Gastroesophageal sphincter (tissue), 4 donors: Measurements from ENCODE around the gene CDAN1. TPM values are rescaled to one million over a fixed set of nuclear protein-coding genes. Genes with fewer than 3 reads are reported as not detected.
A peak's percentile ranks its signal among the peaks of the same experiment; 100 is the strongest.

ENCODE experiments used
- ATAC-seq: fragments of 150-250 bp; one replicate; pipeline ENCODE4 v1.9.1; 2016; ENCODE audit warnings: mild to moderate bottlenecking, moderate library complexity
- H3K27ac ChIP-seq, 4 donors: fragments of 200-600 bp; sonication (generic) in 3 of 4; 1 replicate in 3 of 4; 2 replicates in 1 of 4; pipeline ENCODE4 v1.5.1; 2016 to 2019
- H3K27me3 ChIP-seq: fragments of 200-600 bp; sonication (generic); one replicate; pipeline ENCODE4 v1.5.1; 2019
- H3K36me3 ChIP-seq, 2 donors: fragments of 200-600 bp; sonication (generic); one replicate each; pipeline ENCODE4 v1.5.1; 2019; ENCODE audit warnings: control low read depth in 1 of 2
- H3K4me1 ChIP-seq, 3 donors: fragments of 200-600 bp; sonication (generic); 1 replicate in 2 of 3; 2 replicates in 1 of 3; pipeline ENCODE4 v1.5.1; 2016 to 2019; ENCODE audit warnings: control low read depth in 2 of 3
- H3K4me3 ChIP-seq, 2 donors: fragments of 200-600 bp; sonication (generic); one replicate each; pipeline ENCODE4 v1.5.1; 2019; ENCODE audit warnings: mild to moderate bottlenecking in 1 of 2, moderate library complexity in 1 of 2
- H3K9me3 ChIP-seq, 3 donors: fragments of 200-600 bp; sonication (generic); one replicate each; pipeline ENCODE4 v1.5.1; 2017 to 2019; ENCODE audit warnings: control low read depth in 2 of 3
- EP300 ChIP-seq: sonication (generic); formaldehyde crosslinking; IDR thresholded peaks from one replicate; pipeline ENCODE4 v1.6.1; 2017; ENCODE audit warnings: antibody characterized with exemption, mild to moderate bottlenecking
- POLR2A ChIP-seq, 2 donors: fragments of 450-650 bp; IDR thresholded peaks; one replicate each; pipeline ENCODE4 v1.6.1; 2017; ENCODE audit warnings: antibody characterized with exemption in 2 of 2, mild to moderate bottlenecking in 2 of 2, moderate library complexity in 1 of 2
- POLR2AphosphoS5 ChIP-seq: sonication (generic); formaldehyde crosslinking; IDR thresholded peaks from one replicate; pipeline ENCODE4 v1.6.1; 2017; ENCODE audit warnings: antibody characterized with exemption
- WGBS, 2 donors: methylation state at CpG; one replicate each; pipeline ENCODE4 v1.1.5; 2018; ENCODE audit warnings: low coverage in 1 of 2; 5-methylcytosine and 5-hydroxymethylcytosine counted together
- total RNA-seq, 4 donors: library from RNA; depleted of rRNA; stranded (reverse); fragments of >200 nt; gene quantifications; one replicate each; pipeline ENCODE4 v1.1.0, GENCODE V29; 2016
- TF ChIP-seq, protein P1 (sequence below), 4 experiments: fragments of 200-600 bp in 2 of 4; fragments of 450-650 bp in 2 of 4; sonication (generic) in 1 of 4; IDR thresholded peaks; one replicate each; pipeline ENCODE4 v1.5.1; 2017 to 2019; ENCODE audit warnings: antibody characterized with exemption in 4 of 4, mild to moderate bottlenecking in 2 of 4, moderate library complexity in 2 of 4

Gene CDAN1
- total RNA-seq, 4 donors from 2014 or later = 6.5 to 15.7 (median 12.1) TPM

DNA sequence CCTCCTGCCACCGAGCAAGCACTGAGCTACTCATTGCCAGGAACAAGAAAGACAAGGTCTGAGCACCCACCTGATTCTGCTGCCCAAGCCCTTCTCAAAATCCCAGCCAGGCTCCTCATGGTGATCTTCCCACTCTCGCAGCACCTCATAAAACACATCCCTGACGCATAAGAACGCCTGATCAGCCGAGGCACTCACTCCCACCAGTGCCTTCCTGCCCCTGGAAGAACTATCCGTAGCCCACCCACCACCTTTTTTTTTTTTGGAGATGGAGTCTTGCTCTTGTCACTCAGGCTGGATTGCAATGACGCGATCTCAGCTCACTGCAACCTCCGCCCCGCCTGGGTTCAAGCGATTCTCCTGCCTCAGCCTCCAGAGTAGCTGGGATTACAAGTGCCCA is 3.9 kb downstream of the CDAN1 start:
- Histone ChIP-seq H3K27me3 (no peaks in the 10 kb centered on the region), H3K9me3 (no peaks in the 10 kb centered on the region), H3K36me3 (peaks cover 0 to 75% of the 10 kb centered on the region in 2 donors), H3K27ac (no peak overlapping the region), H3K4me3 (no peak overlapping the region), H3K4me1 (peaks cover 0 to 61% (median 11%) of the 10 kb centered on the region in 3 donors)
- no peak for ATAC-seq
- 74 to 88% methylated on average over 4 to 11 of the region's 11 CpGs for WGBS, 2 donors
- TF ChIP-seq, protein P1, sequence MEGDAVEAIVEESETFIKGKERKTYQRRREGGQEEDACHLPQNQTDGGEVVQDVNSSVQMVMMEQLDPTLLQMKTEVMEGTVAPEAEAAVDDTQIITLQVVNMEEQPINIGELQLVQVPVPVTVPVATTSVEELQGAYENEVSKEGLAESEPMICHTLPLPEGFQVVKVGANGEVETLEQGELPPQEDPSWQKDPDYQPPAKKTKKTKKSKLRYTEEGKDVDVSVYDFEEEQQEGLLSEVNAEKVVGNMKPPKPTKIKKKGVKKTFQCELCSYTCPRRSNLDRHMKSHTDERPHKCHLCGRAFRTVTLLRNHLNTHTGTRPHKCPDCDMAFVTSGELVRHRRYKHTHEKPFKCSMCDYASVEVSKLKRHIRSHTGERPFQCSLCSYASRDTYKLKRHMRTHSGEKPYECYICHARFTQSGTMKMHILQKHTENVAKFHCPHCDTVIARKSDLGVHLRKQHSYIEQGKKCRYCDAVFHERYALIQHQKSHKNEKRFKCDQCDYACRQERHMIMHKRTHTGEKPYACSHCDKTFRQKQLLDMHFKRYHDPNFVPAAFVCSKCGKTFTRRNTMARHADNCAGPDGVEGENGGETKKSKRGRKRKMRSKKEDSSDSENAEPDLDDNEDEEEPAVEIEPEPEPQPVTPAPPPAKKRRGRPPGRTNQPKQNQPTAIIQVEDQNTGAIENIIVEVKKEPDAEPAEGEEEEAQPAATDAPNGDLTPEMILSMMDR (IDR thresholded peaks at IDR 0.05) = no peak
- no peak for TF ChIP-seq POLR2A (IDR thresholded peaks at IDR 0.05)
- no peak for TF ChIP-seq EP300
- no peak for TF ChIP-seq POLR2AphosphoS5

DNA sequence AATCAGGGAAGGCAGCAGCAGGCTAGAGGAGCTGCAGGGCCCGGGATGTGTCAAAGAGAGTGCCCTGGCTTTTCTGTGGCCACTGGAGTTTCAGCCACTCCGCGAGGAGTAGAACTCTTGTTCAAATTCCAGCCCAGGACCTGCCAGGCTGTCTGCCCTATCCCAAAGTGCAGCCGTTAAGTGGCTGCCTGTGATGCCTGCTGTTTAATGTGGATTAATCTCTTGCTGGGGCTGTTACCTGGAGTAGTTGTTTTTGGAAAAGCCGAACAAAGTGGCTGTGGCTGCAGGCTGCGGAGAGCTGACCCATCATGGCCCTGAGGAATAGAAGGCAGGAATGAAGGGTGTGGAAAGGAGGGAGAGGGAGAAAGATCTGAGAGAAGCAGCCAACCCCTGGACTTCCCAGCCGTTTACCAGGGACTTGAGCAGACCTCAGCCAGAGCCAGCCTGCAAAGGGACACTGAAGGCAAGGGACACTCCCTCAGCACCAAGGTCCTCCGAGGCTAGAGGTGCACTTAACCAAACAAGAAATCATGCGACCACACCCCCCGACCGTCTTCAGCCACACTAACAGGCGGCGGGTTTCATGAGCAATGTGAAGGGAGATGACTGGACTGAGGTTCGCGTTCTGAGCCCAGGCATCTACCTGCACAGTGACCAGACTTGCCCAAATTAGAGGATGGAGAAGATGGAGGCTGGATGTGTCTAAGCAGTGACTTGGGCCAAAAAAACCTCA is 4.7 kb downstream of the CDAN1 start:
- Histone ChIP-seq H3K4me1 (peaks cover 0 to 61% (median 11%) of the 10 kb centered on the region in 3 donors), H3K9me3 (no peaks in the 10 kb centered on the region), H3K27ac (no peak overlapping the region), H3K4me3 (no peak overlapping the region), H3K27me3 (no peaks in the 10 kb centered on the region), H3K36me3 (peaks cover 0 to 83% of the 10 kb centered on the region in 2 donors)
- TF ChIP-seq EP300 (no peak), POLR2AphosphoS5 (no peak), POLR2A (IDR thresholded peaks at IDR 0.05) (no peak)
- TF ChIP-seq, protein P1 (IDR thresholded peaks at IDR 0.05) = no peak
- no peak for ATAC-seq
- 81 to 94% methylated on average over 3 to 10 of the region's 15 CpGs for WGBS, 2 donors

DNA sequence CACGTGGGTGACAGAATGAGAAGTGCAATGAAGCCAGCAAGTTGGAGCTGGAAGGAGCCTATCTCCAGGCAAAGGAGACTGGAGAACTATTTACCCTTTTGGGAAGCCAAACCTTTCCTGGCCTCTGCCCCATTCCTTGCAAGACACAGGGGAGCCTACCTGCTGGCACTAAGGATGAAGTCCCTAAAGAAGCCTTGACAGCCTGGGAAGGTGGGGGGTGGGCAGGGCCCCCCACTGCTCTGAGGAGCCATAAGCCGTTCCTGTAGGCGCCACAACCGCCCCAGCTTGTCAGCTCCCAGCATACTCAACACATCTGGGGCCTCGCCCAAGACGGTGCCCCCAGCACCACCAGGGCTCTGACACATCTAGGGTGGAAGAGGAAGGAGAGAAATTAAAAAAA is 5.5 kb downstream of the CDAN1 start:
- ATAC-seq = no peak
- H3K4me3 ChIP-seq = no peak overlapping the region
- peaks cover 0 to 91% of the 10 kb centered on the region in 2 donors for H3K36me3 ChIP-seq
- WGBS, 2 donors = 29% methylated on average over 1 of the region's 6 CpGs; no CpG with 5 or more reads in 1 of the 2 donors
- no peaks in the 10 kb centered on the region for H3K27me3 ChIP-seq
- TF ChIP-seq, protein P1 (IDR thresholded peaks at IDR 0.05) = no peak
- TF ChIP-seq POLR2A (IDR thresholded peaks at IDR 0.05) (no peak), POLR2AphosphoS5 (no peak), EP300 (no peak)
- peaks cover 0 to 67% (median 11%) of the 10 kb centered on the region in 3 donors for H3K4me1 ChIP-seq
- H3K27ac ChIP-seq = no peak overlapping the region
- no peaks in the 10 kb centered on the region for H3K9me3 ChIP-seq

DNA sequence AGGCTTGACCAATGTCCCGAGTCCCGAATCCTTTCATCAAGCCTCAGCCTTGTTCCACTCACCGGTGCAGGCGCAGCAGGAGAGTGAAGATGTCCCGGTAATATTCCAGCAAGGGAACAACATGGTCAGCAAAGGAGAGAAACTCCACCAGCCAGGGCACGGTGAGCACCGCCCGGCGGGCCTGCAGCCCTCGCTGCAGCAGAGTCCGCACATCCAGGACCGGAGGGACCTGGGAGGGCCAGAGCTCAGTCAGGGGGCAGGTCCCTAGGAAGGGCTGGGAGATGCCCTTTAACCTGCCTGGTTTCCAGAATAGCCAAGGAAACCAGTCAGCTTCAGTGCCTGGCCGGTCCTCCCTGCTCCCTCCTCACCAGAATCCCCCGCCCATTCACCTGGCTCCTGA is 6.4 kb downstream of the CDAN1 start:
- Histone ChIP-seq H3K4me3 (no peak overlapping the region), H3K4me1 (peaks cover 0 to 64% (median 6%) of the 10 kb centered on the region in 3 donors), H3K36me3 (peaks cover 0 to 100% of the 10 kb centered on the region in 2 donors), H3K27me3 (no peaks in the 10 kb centered on the region), H3K9me3 (no peaks in the 10 kb centered on the region), H3K27ac (no peak overlapping the region)
- WGBS, 2 donors = 100% methylated on average over 1 of the region's 14 CpGs; no CpG with 5 or more reads in 1 of the 2 donors
- TF ChIP-seq POLR2AphosphoS5 = no peak
- TF ChIP-seq POLR2A (IDR thresholded peaks at IDR 0.05) = no peak
- TF ChIP-seq EP300 = no peak
- TF ChIP-seq, protein P1 (IDR thresholded peaks at IDR 0.05) = no peak
- ATAC-seq = no peak

DNA sequence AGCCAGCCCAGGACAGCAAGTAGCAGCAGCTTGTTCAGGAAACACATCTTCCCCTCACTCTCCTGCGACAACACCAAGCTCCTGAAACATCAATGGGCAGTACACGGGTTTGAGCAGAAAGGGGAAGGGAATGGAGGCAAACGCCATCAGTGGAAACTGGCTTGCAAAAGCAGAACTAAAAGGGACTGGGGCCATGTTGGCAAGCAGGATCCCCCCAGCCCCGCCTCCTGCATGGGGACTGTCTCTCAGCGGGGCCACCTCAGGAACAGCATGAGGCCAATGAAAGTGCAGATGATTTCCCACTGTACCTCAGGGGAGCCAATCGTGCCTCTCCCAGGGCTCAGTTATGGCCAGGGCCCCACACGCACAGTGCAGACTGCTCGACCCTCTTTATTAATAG is 6.8 kb downstream of the CDAN1 start:
- no peak for ATAC-seq
- Histone ChIP-seq H3K36me3 (peaks cover 0 to 100% of the 10 kb centered on the region in 2 donors), H3K27me3 (no peaks in the 10 kb centered on the region), H3K4me1 (peaks cover 0 to 61% (median 2%) of the 10 kb centered on the region in 3 donors), H3K9me3 (no peaks in the 10 kb centered on the region), H3K4me3 (no peak overlapping the region), H3K27ac (peak overlapping the region in 1 of 4 donors; percentile 38)
- TF ChIP-seq, protein P1 (IDR thresholded peaks at IDR 0.05) = no peak
- WGBS, 2 donors = 57% methylated on average over 3 of the region's 8 CpGs; no CpG with 5 or more reads in 1 of the 2 donors
